IMR-90 (cell line): Measurements from ENCODE around the gene PACSIN2. TPM values are rescaled to one million over a fixed set of nuclear protein-coding genes. Genes with fewer than 3 reads are reported as not detected.

ENCODE experiments used
- ATAC-seq: fragments of 200-7000 bp; cut with Tn5 transposase; 2 replicates; pipeline ENCODE4 v1.9.1; 2020; ENCODE audit warnings: low read depth, mild to moderate bottlenecking, moderate library complexity
- BruUV-seq: library from RNA; stranded (reverse); fragments of 400-500 nt; replicated peaks from 2 replicates; lab custom pipeline; 2021; lab: Mats Ljungman, UMichigan
- CTCF ChIA-PET: fragments of 300-600 bp; formaldehyde crosslinking; extraction: SDS; loops from one replicate; lab custom pipeline; 2021; ENCODE audit warnings: antibody characterized with exemption; lab: Yijun Ruan, JAX
- POLR2A ChIA-PET: fragments of 300-600 bp; sonication (Branson Sonifier 250); formaldehyde crosslinking; loops from one replicate; lab custom pipeline; 2022; ENCODE audit warnings: antibody characterized with exemption; ENCODE audit not compliant: unreplicated experiment; lab: Charles Lee
- DNase-seq: peaks from one replicate; pipeline ENCODE4 v3.0.0; 2013
- H2AFZ ChIP-seq: replicated peaks from 2 replicates; pipeline ENCODE3; 2013; ENCODE audit warnings: low read length, mild to moderate bottlenecking; ENCODE audit not compliant: poor library complexity
- H2AK5ac ChIP-seq: 2 replicates; pipeline ENCODE4 v1.6.1; 2013; ENCODE audit warnings: low read depth, low read length, inconsistent platforms
- H2AK9ac ChIP-seq: replicated peaks from 2 replicates; pipeline ENCODE3; 2013; ENCODE audit warnings: mild to moderate bottlenecking, low read depth, low read length, moderate library complexity; ENCODE audit not compliant: poor library complexity
- H2BK120ac ChIP-seq: 2 replicates; pipeline ENCODE4 v1.6.1; 2013; ENCODE audit warnings: low read depth, low read length, inconsistent platforms
- H2BK15ac ChIP-seq: 3 replicates; pipeline ENCODE4 v1.6.1; 2013; ENCODE audit warnings: low read depth, low read length, inconsistent platforms
- H2BK20ac ChIP-seq: 2 replicates; pipeline ENCODE4 v1.6.1; 2013; ENCODE audit warnings: low read depth, mild to moderate bottlenecking, inconsistent platforms, low read length, moderate library complexity
- H2BK5ac ChIP-seq: 2 replicates; pipeline ENCODE4 v1.6.1; 2013; ENCODE audit warnings: mild to moderate bottlenecking, low read depth, low read length, inconsistent platforms; ENCODE audit not compliant: poor library complexity, severe bottlenecking
- H3K14ac ChIP-seq: replicated peaks from 2 replicates; pipeline ENCODE4 v1.6.1; 2013; ENCODE audit warnings: low read depth, low read length, inconsistent platforms
- H3K18ac ChIP-seq: 2 replicates; pipeline ENCODE4 v1.6.1; 2013; ENCODE audit warnings: low read depth, low read length, control low read depth
- H3K23ac ChIP-seq: 2 replicates; pipeline ENCODE4 v1.6.1; 2013; ENCODE audit warnings: low read depth, low read length, inconsistent platforms
- H3K27ac ChIP-seq: 2 replicates; pipeline ENCODE4 v1.5.1; 2013; ENCODE audit warnings: mild to moderate bottlenecking, control low read depth, low read length; ENCODE audit not compliant: insufficient read depth
- H3K27me3 ChIP-seq: 2 replicates; pipeline ENCODE4 v1.6.1; 2013; ENCODE audit warnings: low read length; ENCODE audit not compliant: control insufficient read depth, insufficient read depth
- H3K36me3 ChIP-seq: 2 replicates; pipeline ENCODE4 v1.6.1; 2013; ENCODE audit warnings: low read length, mixed read lengths; ENCODE audit not compliant: control insufficient read depth, insufficient read depth
- H3K4ac ChIP-seq: 2 replicates; pipeline ENCODE4 v1.6.1; 2013; ENCODE audit warnings: low read depth, low read length, inconsistent platforms
- H3K4me1 ChIP-seq: 2 replicates; pipeline ENCODE4 v1.6.1; 2013; ENCODE audit warnings: low read length, mixed read lengths; ENCODE audit not compliant: control insufficient read depth, insufficient read depth
- H3K4me2 ChIP-seq: 2 replicates; pipeline ENCODE4 v1.6.1; 2013; ENCODE audit warnings: low read depth, mild to moderate bottlenecking, control low read depth, low read length, moderate library complexity
- H3K4me3 ChIP-seq: 2 replicates; pipeline ENCODE4 v1.5.1; 2013; ENCODE audit warnings: low read depth, mild to moderate bottlenecking, control low read depth, low read length, moderate library complexity; ENCODE audit not compliant: insufficient read depth
- H3K56ac ChIP-seq: 2 replicates; pipeline ENCODE4 v1.6.1; 2013; ENCODE audit warnings: low read length, inconsistent platforms; ENCODE audit not compliant: insufficient read depth; ENCODE audit errors: extremely low read depth
- H3K79me1 ChIP-seq, 2 experiments: 2 replicates each; pipeline ENCODE4 v1.6.1; 2013; ENCODE audit warnings: low read length in 2 of 2, inconsistent platforms in 1 of 2, low read depth in 1 of 2
- H3K9ac ChIP-seq: 2 replicates; pipeline ENCODE4 v1.6.1; 2013; ENCODE audit warnings: low read depth, low read length, control low read depth
- H3K9me1 ChIP-seq: 2 replicates; pipeline ENCODE4 v1.6.1; 2013; ENCODE audit warnings: low read length, inconsistent platforms; ENCODE audit not compliant: insufficient read depth
- H3K9me3 ChIP-seq: 2 replicates; pipeline ENCODE4 v1.6.1; 2013; ENCODE audit warnings: low read length; ENCODE audit not compliant: control insufficient read depth, insufficient read depth
- H4K20me1 ChIP-seq: 2 replicates; pipeline ENCODE4 v1.6.1; 2013; ENCODE audit warnings: low read length, inconsistent platforms; ENCODE audit not compliant: insufficient read depth
- H4K5ac ChIP-seq: 2 replicates; pipeline ENCODE4 v1.6.1; 2013; ENCODE audit warnings: mild to moderate bottlenecking, low read depth, low read length, control low read depth
- H4K8ac ChIP-seq, 2 experiments: 2 replicates each; pipeline ENCODE4 v1.6.1; 2013; ENCODE audit warnings: low read depth in 2 of 2, low read length in 2 of 2, control low read depth in 1 of 2, inconsistent platforms in 1 of 2
- H4K91ac ChIP-seq: 2 replicates; pipeline ENCODE4 v1.6.1; 2013; ENCODE audit warnings: low read depth, low read length, inconsistent platforms; ENCODE audit not compliant: insufficient read depth
- CEBPB ChIP-seq: IDR thresholded peaks from 2 replicates; pipeline ENCODE4 v1.6.1; 2012; ENCODE audit warnings: low read depth, low read length, improper control_type of control experiment
- FOS ChIP-seq: fragments of 150-350 bp; IDR thresholded peaks from 2 replicates; pipeline ENCODE4 v1.6.1; 2016; ENCODE audit warnings: low read depth, low read length
- MAFK ChIP-seq: IDR thresholded peaks from 2 replicates; pipeline ENCODE4 v1.6.1; 2012; ENCODE audit warnings: low read depth, low read length, improper control_type of control experiment
- MAZ ChIP-seq: IDR thresholded peaks from 2 replicates; pipeline ENCODE4 v1.6.1; 2012; ENCODE audit warnings: low read depth, mild to moderate bottlenecking, low read length, improper control_type of control experiment, moderate library complexity, borderline replicate concordance
- MXI1 ChIP-seq: IDR thresholded peaks from 2 replicates; pipeline ENCODE4 v1.6.1; 2012; ENCODE audit warnings: low read depth, mild to moderate bottlenecking, low read length, moderate library complexity, borderline replicate concordance
- NFE2L2 ChIP-seq: fragments of 150-350 bp; IDR thresholded peaks from 2 replicates; pipeline ENCODE4 v1.6.1; 2016; ENCODE audit warnings: low read depth, mild to moderate bottlenecking, low read length
- POLR2A ChIP-seq: IDR thresholded peaks from 2 replicates; pipeline ENCODE4 v1.6.1; 2012; ENCODE audit warnings: mild to moderate bottlenecking, low read depth, low read length
- RAD21 ChIP-seq: IDR thresholded peaks from 2 replicates; pipeline ENCODE4 v1.6.1; 2012; ENCODE audit warnings: low read length, improper control_type of control experiment
- RCOR1 ChIP-seq: IDR thresholded peaks from 2 replicates; pipeline ENCODE4 v1.6.1; 2012; ENCODE audit warnings: mild to moderate bottlenecking, low read length, improper control_type of control experiment; ENCODE audit not compliant: insufficient replicate concordance
- SMC3 ChIP-seq: fragments of 150-350 bp; IDR thresholded peaks from 2 replicates; pipeline ENCODE4 v1.6.1; 2016; ENCODE audit warnings: low read depth, mild to moderate bottlenecking, antibody characterized with exemption, low read length, moderate library complexity
- WGBS, 2 experiments: methylation state at CpG; one replicate each; pipeline versions ENCODE4 v1.1.5 to v1.1.7; 2013; ENCODE audit warnings: missing lambda C conversion rate in 2 of 2; ENCODE audit not compliant: insufficient read length in 1 of 2; ENCODE audit errors: extremely low coverage in 2 of 2; 5-methylcytosine and 5-hydroxymethylcytosine counted together
- dilution Hi-C: fragments of 300-500 bp; cut with HindIII; formaldehyde crosslinking; loops from one replicate; pipeline ENCODE4 v1.14.3; 2018; ENCODE audit warnings: low sequenced_read_pairs; ENCODE audit not compliant: unreplicated experiment
- in situ Hi-C: fragments of 300-500 bp; cut with MboI; formaldehyde crosslinking; loops from 3 replicates; pipeline ENCODE4 v1.14.3; 2019; ENCODE audit warnings: low sequenced_read_pairs, inconsistent platforms, mixed read lengths
- intact Hi-C: fragments of 100-400 bp; cut with micrococcal nuclease; formaldehyde crosslinking; loops from 2 replicates; pipeline ENCODE4 v1.10.0; 2022
- polyA plus RNA-seq, 3 experiments: library from polyadenylated mRNA; depleted of rRNA; stranded (reverse); fragments of >200 nt; gene quantifications; 2 replicates each; pipeline ENCODE4 v1.2.3, GENCODE V29; 2012; ENCODE audit warnings: low replicate concordance in 1 of 3
- total RNA-seq: library from RNA; depleted of rRNA; stranded (reverse); fragments of >200 nt; gene quantifications from 2 replicates; pipeline ENCODE4 v1.2.3, GENCODE V29; 2012
- TF ChIP-seq, protein P1 (sequence below): fragments of 150-350 bp; IDR thresholded peaks from 2 replicates; pipeline ENCODE4 v1.6.1; 2017; ENCODE audit warnings: mild to moderate bottlenecking, antibody characterized with exemption, low read length, low read depth
- TF ChIP-seq, protein P2 (sequence below): conservative IDR thresholded peaks from 2 replicates; pipeline ENCODE4 v1.5.1; 2012; ENCODE audit warnings: mild to moderate bottlenecking, low read depth, low read length, improper control_type of control experiment
- TF ChIP-seq, protein P3 (sequence below): fragments of 150-350 bp; IDR thresholded peaks from 2 replicates; pipeline ENCODE4 v1.6.1; 2016; ENCODE audit warnings: low read depth, mild to moderate bottlenecking, low read length, moderate library complexity, borderline replicate concordance

Gene PACSIN2
- total and polyA plus RNA-seq, 2 of the 4 experiments (the other 2 are of a cell fraction) = 85.0 to 118 TPM

DNA sequence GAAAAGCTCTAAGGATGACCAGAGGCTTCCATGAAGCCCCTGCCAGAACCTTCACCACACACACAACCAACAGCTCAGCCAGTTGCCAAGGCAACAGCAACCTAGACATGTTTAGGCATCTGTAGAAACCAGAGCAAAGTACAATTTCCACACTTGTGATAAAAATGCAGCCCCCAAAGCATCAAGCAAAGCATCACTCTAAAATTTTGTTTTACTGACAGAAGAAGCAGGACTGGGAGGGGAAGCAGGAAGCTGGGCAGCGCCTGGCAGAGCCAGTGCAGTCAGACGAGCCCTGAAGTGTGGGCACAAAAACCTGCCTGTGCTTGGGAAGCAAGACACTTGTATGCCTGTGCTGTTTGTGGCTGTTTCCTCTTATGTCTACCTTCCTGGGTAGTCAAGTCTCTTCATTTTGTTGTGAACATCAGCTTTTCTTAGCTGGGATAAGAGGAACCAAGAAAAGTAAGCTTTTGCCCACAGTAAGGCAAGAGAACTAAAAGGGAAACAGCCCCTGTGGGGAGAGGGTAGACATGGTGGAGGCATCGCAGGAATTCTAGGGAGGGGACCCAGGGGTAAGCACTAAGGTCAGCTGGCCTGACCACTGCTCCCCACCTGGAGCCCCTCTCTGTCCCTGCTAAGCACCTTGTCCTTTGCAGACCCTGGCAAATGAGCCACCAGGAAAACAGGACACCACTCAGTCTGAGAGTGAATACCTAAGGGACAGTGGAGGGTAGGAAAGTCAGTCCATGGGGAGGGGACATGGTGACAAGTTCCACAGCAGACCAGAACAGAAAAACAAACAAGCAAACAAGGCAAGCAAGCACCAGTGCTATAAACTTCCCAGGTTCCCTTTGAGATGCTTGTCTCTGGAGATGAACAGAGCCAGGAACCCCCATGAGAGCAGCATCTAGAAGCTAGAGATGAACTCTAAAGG lies 13.4 kb downstream of the PACSIN2 start:
- ATAC-seq (peak; percentile 1; the same call in 1 of the 2 replicates), DNase-seq (no peak)
- 80% methylated on average over 2 of the region's 3 CpGs; no CpG with 5 or more reads in 1 of the 2 experiments for WGBS, 2 experiments
- no peaks in the 10 kb centered on the region for H3K27me3 ChIP-seq
- H2AK9ac ChIP-seq = peak overlapping the region; percentile 59
- no peak overlapping the region for H3K4me3 ChIP-seq
- H2BK120ac ChIP-seq = peak overlapping the region; percentile 95
- H4K20me1 ChIP-seq = peaks cover 22% of the 10 kb centered on the region
- peak overlapping the region; percentile 31; the same call in 1 of the 2 replicates for H3K9ac ChIP-seq
- H3K4ac ChIP-seq = peak overlapping the region; percentile 91
- peak overlapping the region; percentile 21 to 93 for H4K8ac ChIP-seq
- peak overlapping the region; percentile 90 for H4K91ac ChIP-seq
- peak overlapping the region; percentile 54 for H3K4me2 ChIP-seq
- in situ Hi-C loops = no loop called here
- peak overlapping the region; percentile 91 for H2BK20ac ChIP-seq
- POLR2A ChIA-PET = interaction anchor here (0.9 kb wide), 1 partner anchor 13 kb away, joined by 4 read pairs; the partner anchor contains the start of gene PACSIN2
- H3K23ac ChIP-seq = peak overlapping the region; percentile 95
- H4K5ac ChIP-seq = peak overlapping the region; percentile 43
- dilution Hi-C loops = no loop called here
- H2AFZ ChIP-seq = peak overlapping the region; percentile 4
- peak overlapping the region; percentile 72 for H3K56ac ChIP-seq
- CTCF ChIA-PET = no interaction called here
- peak overlapping the region; percentile 68 for H3K18ac ChIP-seq
- H2BK15ac ChIP-seq = peak overlapping the region; percentile 84
- H3K9me1 ChIP-seq = peaks cover 43% of the 10 kb centered on the region
- no peaks in the 10 kb centered on the region for H3K9me3 ChIP-seq
- peak overlapping the region; percentile 96 for H2AK5ac ChIP-seq
- H3K4me1 ChIP-seq = peaks cover 51% of the 10 kb centered on the region
- peak overlapping the region; percentile 81 for H3K27ac ChIP-seq
- peak overlapping the region; percentile 87 for H3K14ac ChIP-seq
- intact Hi-C loops = no loop called here
- H3K36me3 ChIP-seq = no peaks in the 10 kb centered on the region
- no TSS peak for BruUV-seq
- H2BK5ac ChIP-seq = peak overlapping the region; percentile 90
- peaks cover 26 to 89% of the 10 kb centered on the region in 2 experiments for H3K79me1 ChIP-seq
- TF ChIP-seq MAFK (no peak), SMC3 (no peak), MAZ (no peak), FOS (no peak), CEBPB (no peak), MXI1 (no peak), RCOR1 (no peak), NFE2L2 (no peak), RAD21 (no peak), POLR2A (no peak)
- TF ChIP-seq, protein P1, sequence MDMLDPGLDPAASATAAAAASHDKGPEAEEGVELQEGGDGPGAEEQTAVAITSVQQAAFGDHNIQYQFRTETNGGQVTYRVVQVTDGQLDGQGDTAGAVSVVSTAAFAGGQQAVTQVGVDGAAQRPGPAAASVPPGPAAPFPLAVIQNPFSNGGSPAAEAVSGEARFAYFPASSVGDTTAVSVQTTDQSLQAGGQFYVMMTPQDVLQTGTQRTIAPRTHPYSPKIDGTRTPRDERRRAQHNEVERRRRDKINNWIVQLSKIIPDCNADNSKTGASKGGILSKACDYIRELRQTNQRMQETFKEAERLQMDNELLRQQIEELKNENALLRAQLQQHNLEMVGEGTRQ = no peak
- TF ChIP-seq, protein P2, sequence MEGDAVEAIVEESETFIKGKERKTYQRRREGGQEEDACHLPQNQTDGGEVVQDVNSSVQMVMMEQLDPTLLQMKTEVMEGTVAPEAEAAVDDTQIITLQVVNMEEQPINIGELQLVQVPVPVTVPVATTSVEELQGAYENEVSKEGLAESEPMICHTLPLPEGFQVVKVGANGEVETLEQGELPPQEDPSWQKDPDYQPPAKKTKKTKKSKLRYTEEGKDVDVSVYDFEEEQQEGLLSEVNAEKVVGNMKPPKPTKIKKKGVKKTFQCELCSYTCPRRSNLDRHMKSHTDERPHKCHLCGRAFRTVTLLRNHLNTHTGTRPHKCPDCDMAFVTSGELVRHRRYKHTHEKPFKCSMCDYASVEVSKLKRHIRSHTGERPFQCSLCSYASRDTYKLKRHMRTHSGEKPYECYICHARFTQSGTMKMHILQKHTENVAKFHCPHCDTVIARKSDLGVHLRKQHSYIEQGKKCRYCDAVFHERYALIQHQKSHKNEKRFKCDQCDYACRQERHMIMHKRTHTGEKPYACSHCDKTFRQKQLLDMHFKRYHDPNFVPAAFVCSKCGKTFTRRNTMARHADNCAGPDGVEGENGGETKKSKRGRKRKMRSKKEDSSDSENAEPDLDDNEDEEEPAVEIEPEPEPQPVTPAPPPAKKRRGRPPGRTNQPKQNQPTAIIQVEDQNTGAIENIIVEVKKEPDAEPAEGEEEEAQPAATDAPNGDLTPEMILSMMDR = no peak
- TF ChIP-seq, protein P3, sequence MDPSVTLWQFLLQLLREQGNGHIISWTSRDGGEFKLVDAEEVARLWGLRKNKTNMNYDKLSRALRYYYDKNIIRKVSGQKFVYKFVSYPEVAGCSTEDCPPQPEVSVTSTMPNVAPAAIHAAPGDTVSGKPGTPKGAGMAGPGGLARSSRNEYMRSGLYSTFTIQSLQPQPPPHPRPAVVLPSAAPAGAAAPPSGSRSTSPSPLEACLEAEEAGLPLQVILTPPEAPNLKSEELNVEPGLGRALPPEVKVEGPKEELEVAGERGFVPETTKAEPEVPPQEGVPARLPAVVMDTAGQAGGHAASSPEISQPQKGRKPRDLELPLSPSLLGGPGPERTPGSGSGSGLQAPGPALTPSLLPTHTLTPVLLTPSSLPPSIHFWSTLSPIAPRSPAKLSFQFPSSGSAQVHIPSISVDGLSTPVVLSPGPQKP = no peak
